Esophagus squamous epithelium (tissue), 5 donors: ENCODE results near the gene CDK5RAP1. TPM values are rescaled to one million over a fixed set of nuclear protein-coding genes. Genes with fewer than 3 reads are reported as not detected.

Source experiments
- DNase-seq: peaks from one replicate; lab custom pipeline; 2025; lab: John Stamatoyannopoulos, UW
- H3K27ac ChIP-seq, 4 donors: fragments of 200-600 bp; sonication (generic); one replicate each; pipeline ENCODE4 v1.5.1; 2016 to 2019; ENCODE audit warnings: mild to moderate bottlenecking in 1 of 4
- H3K27me3 ChIP-seq, 4 donors: fragments of 200-600 bp; sonication (generic); 1 replicate in 3 of 4; 2 replicates in 1 of 4; pipeline versions ENCODE4 v1.5.1 to v1.6.0; 2017 to 2021; ENCODE audit warnings: antibody characterized with exemption in 1 of 4
- H3K36me3 ChIP-seq, 3 donors: fragments of 200-600 bp; sonication (generic); one replicate each; pipeline ENCODE4 v1.5.1; 2016 to 2019
- H3K4me1 ChIP-seq, 3 donors: fragments of 200-600 bp; sonication (generic); one replicate each; pipeline ENCODE4 v1.5.1; 2017 to 2019
- H3K4me3 ChIP-seq, 4 donors: fragments of 200-600 bp; sonication (generic); 1 replicate in 3 of 4; 2 replicates in 1 of 4; pipeline ENCODE4 v1.5.1; 2016 to 2019; ENCODE audit warnings: mild to moderate bottlenecking in 2 of 4, moderate library complexity in 1 of 4
- H3K9me3 ChIP-seq, 3 donors: fragments of 200-600 bp; sonication (generic); one replicate each; pipeline ENCODE4 v1.5.1; 2016 to 2019
- CTCF ChIP-seq, 6 experiments: fragments of 450-650 bp in 4 of 6; fragments of 200-600 bp in 2 of 6; sonication (generic) in 2 of 6; IDR thresholded peaks; one replicate each; pipeline ENCODE4 v1.5.1; 2016 to 2019; ENCODE audit warnings: antibody characterized with exemption in 6 of 6, mild to moderate bottlenecking in 4 of 6, moderate library complexity in 4 of 6
- POLR2A ChIP-seq, 4 donors: fragments of 450-650 bp; IDR thresholded peaks; one replicate each; pipeline ENCODE4 v1.6.1; 2017; ENCODE audit warnings: antibody characterized with exemption in 4 of 4, mild to moderate bottlenecking in 4 of 4, moderate library complexity in 3 of 4
- WGBS, 2 donors: methylation state at CpG; one replicate each; pipeline ENCODE4 v1.1.5; 2018; 5-methylcytosine and 5-hydroxymethylcytosine counted together
- intact Hi-C: fragments of 100-400 bp; cut with DNase I; formaldehyde crosslinking; loops from one replicate; pipeline ENCODE4 v1.15.0; 2022
- total RNA-seq, 4 donors: library from RNA; depleted of rRNA; stranded (reverse); fragments of >200 nt; gene quantifications; one replicate each; pipeline ENCODE4 v1.1.0, GENCODE V29; 2016
- donor health status: DM: yes; HTN: yes; CAD: no.

The CDK5RAP1 gene
- total RNA-seq, 4 donors from 2014 or later: 13.5 to 23.2 (median 20.1) TPM

- H3K4me1 ChIP-seq: peaks cover 0 to 14% (median 5%) of the 10 kb centered on the region in 3 donors
- peaks cover 0 to 73% (median 4%) of the 10 kb centered on the region in 3 donors for H3K36me3 ChIP-seq
- H3K27me3 ChIP-seq: no peaks in the 10 kb centered on the region
- no peak for DNase-seq
- H3K9me3 ChIP-seq: no peaks in the 10 kb centered on the region
- H3K4me3 ChIP-seq: no peak overlapping the region
- intact Hi-C loops: no loop called here
- WGBS, 2 donors: 83% methylated on average over 4 of the region's 12 CpGs; no CpG with 5 or more reads in 1 of the 2 donors
- H3K27ac ChIP-seq: no peak overlapping the region
- TF ChIP-seq POLR2A (IDR thresholded peaks at IDR 0.05): no peak
- no peak for TF ChIP-seq CTCF (IDR thresholded peaks at IDR 0.05)
Observed at GRCh38 chr20:33408313-33408712, 7.0 kb upstream of the CDK5RAP1 start.

- H3K4me1 ChIP-seq: peaks cover 0 to 16% (median 5%) of the 10 kb centered on the region in 3 donors
- intact Hi-C loops: no loop called here
- no peaks in the 10 kb centered on the region for H3K27me3 ChIP-seq
- H3K4me3 ChIP-seq: no peak overlapping the region
- TF ChIP-seq CTCF (IDR thresholded peaks at IDR 0.05) (no peak), POLR2A (IDR thresholded peaks at IDR 0.05) (no peak)
- WGBS, 2 donors: 65 to 80% methylated on average over 3 of the region's 4 CpGs
- no peak for DNase-seq
- H3K36me3 ChIP-seq: peaks cover 0 to 71% (median 4%) of the 10 kb centered on the region in 3 donors
- no peaks in the 10 kb centered on the region for H3K9me3 ChIP-seq
- H3K27ac ChIP-seq: no peak overlapping the region
Observed at GRCh38 chr20:33407796-33408195, 6.5 kb upstream of the CDK5RAP1 start.

- Histone ChIP-seq H3K4me1 (peaks cover 0 to 21% (median 7%) of the 10 kb centered on the region in 3 donors), H3K9me3 (no peaks in the 10 kb centered on the region), H3K36me3 (peaks cover 0 to 66% (median 4%) of the 10 kb centered on the region in 3 donors), H3K27ac (no peak overlapping the region), H3K4me3 (no peak overlapping the region), H3K27me3 (no peaks in the 10 kb centered on the region)
- DNase-seq: no peak
- TF ChIP-seq CTCF (IDR thresholded peaks at IDR 0.05) (no peak), POLR2A (IDR thresholded peaks at IDR 0.05) (no peak)
- intact Hi-C loops: no loop called here
- WGBS, 2 donors: 30 to 55% methylated on average over 1 of the region's 1 CpG
Observed at GRCh38 chr20:33407251-33407650, 5.9 kb upstream of the CDK5RAP1 start.

GRCh38 chr20:33404281-33404680 is 3.0 kb upstream of the CDK5RAP1 start:
- Histone ChIP-seq H3K4me3 (no peak overlapping the region), H3K36me3 (peaks cover 0 to 37% (median 0%) of the 10 kb centered on the region in 3 donors), H3K4me1 (peaks cover 12 to 45% (median 24%) of the 10 kb centered on the region in 3 donors), H3K27me3 (no peaks in the 10 kb centered on the region), H3K27ac (no peak overlapping the region), H3K9me3 (no peaks in the 10 kb centered on the region)
- DNase-seq: no peak
- 28 to 73% methylated on average over 2 of the region's 2 CpGs for WGBS, 2 donors
- intact Hi-C loops: no loop called here
- no peak for TF ChIP-seq POLR2A (IDR thresholded peaks at IDR 0.05)

GRCh38 chr20:33401921-33402369 is 626 bp upstream of the CDK5RAP1 start:
- peak overlapping the region in 3 of 4 donors; percentile 79 to 83 (median 80) for H3K27ac ChIP-seq
- no peak for DNase-seq

More at GRCh38 chr20:33401921-33402369, 626 bp upstream of the CDK5RAP1 start:
- 45 to 47% methylated on average over 8 of the region's 8 CpGs for WGBS, 2 donors
- no peak for TF ChIP-seq CTCF (IDR thresholded peaks at IDR 0.05)
- TF ChIP-seq POLR2A (IDR thresholded peaks at IDR 0.05): no peak
- H3K27me3 ChIP-seq: no peaks in the 10 kb centered on the region
- peaks cover 12 to 54% (median 24%) of the 10 kb centered on the region in 3 donors for H3K4me1 ChIP-seq
- H3K4me3 ChIP-seq: peak overlapping the region; percentile 85 to 99 (median 96)
- intact Hi-C loops: no loop called here
- no peaks in the 10 kb centered on the region for H3K9me3 ChIP-seq
- H3K36me3 ChIP-seq: peaks cover 0 to 17% (median 0%) of the 10 kb centered on the region in 3 donors
